H9 (cell line): Measurements from ENCODE around the gene GHRL. TPM values are rescaled to one million over a fixed set of nuclear protein-coding genes. Genes with fewer than 3 reads are reported as not detected.

ENCODE experiments used
- DNase-seq: peaks from one replicate; pipeline ENCODE4 v3.0.0-alpha.2; 2017
- H2AFZ ChIP-seq: one replicate; pipeline ENCODE4 v1.6.1; 2013; ENCODE audit warnings: mild to moderate bottlenecking, low read length, control low read depth, moderate library complexity
- H2AK5ac ChIP-seq: 2 replicates; pipeline ENCODE4 v1.6.1; 2013; ENCODE audit warnings: low read length, control low read depth, mixed read lengths; ENCODE audit not compliant: insufficient read length
- H2BK120ac ChIP-seq: one replicate; pipeline ENCODE4 v1.6.1; 2013; ENCODE audit warnings: low read depth, mild to moderate bottlenecking, low read length, control low read depth, inconsistent platforms; ENCODE audit not compliant: poor library complexity, severe bottlenecking
- H2BK12ac ChIP-seq: 2 replicates; pipeline ENCODE4 v1.6.1; 2013; ENCODE audit warnings: low read length, control low read depth, mixed read lengths, low read depth; ENCODE audit not compliant: insufficient read length
- H2BK15ac ChIP-seq: 2 replicates; pipeline ENCODE4 v1.6.1; 2013; ENCODE audit warnings: low read depth, low read length, control low read depth
- H2BK20ac ChIP-seq: one replicate; pipeline ENCODE4 v1.6.1; 2013; ENCODE audit warnings: low read depth, mild to moderate bottlenecking, low read length, control low read depth, inconsistent platforms; ENCODE audit not compliant: poor library complexity, severe bottlenecking
- H2BK5ac ChIP-seq: 2 replicates; pipeline ENCODE4 v1.6.1; 2013; ENCODE audit warnings: low read length, control low read depth, mixed read lengths; ENCODE audit not compliant: insufficient read length
- H3K14ac ChIP-seq: 2 replicates; pipeline ENCODE4 v1.6.1; 2013; ENCODE audit warnings: low read length, control low read depth; ENCODE audit not compliant: insufficient read depth
- H3K18ac ChIP-seq: 2 replicates; pipeline ENCODE4 v1.6.1; 2013; ENCODE audit warnings: low read depth, mild to moderate bottlenecking, mixed read lengths, low read length, control low read depth; ENCODE audit not compliant: insufficient read length
- H3K23ac ChIP-seq: 2 replicates; pipeline ENCODE4 v1.6.1; 2013; ENCODE audit warnings: low read length, control low read depth, mixed read lengths, low read depth; ENCODE audit not compliant: insufficient read length
- H3K23me2 ChIP-seq: 2 replicates; pipeline ENCODE4 v1.6.1; 2013; ENCODE audit warnings: low read depth, mild to moderate bottlenecking, mixed read lengths, low read length, control low read depth; ENCODE audit not compliant: insufficient read length, poor library complexity, severe bottlenecking
- H3K27ac ChIP-seq: 2 replicates; pipeline ENCODE4 v1.5.1; 2013; ENCODE audit warnings: low read length, control low read depth, mixed read lengths, low read depth; ENCODE audit not compliant: insufficient read length
- H3K27me3 ChIP-seq: 2 replicates; pipeline ENCODE4 v1.6.1; 2013; ENCODE audit warnings: low read length, control low read depth, inconsistent platforms; ENCODE audit not compliant: insufficient read depth
- H3K4ac ChIP-seq: 2 replicates; pipeline ENCODE4 v1.6.1; 2013; ENCODE audit warnings: low read depth, mild to moderate bottlenecking, control low read depth, inconsistent platforms, low read length, moderate library complexity
- H3K4me1 ChIP-seq: 2 replicates; pipeline ENCODE4 v1.6.1; 2013; ENCODE audit warnings: low read length, control low read depth, inconsistent platforms; ENCODE audit not compliant: insufficient read depth
- H3K4me2 ChIP-seq: 2 replicates; pipeline ENCODE4 v1.6.1; 2013; ENCODE audit warnings: low read length, control low read depth, mixed read lengths; ENCODE audit not compliant: insufficient read length, insufficient read depth
- H3K56ac ChIP-seq: 2 replicates; pipeline ENCODE4 v1.6.1; 2013; ENCODE audit warnings: low read depth, mild to moderate bottlenecking, mixed read lengths, low read length, control low read depth; ENCODE audit not compliant: insufficient read length
- H3K79me1 ChIP-seq: 2 replicates; pipeline ENCODE4 v1.6.1; 2013; ENCODE audit warnings: low read depth, mild to moderate bottlenecking, moderate library complexity, low read length, control low read depth, inconsistent platforms; ENCODE audit not compliant: insufficient read depth, poor library complexity, severe bottlenecking
- H3K79me2 ChIP-seq: 2 replicates; pipeline ENCODE4 v1.6.1; 2013; ENCODE audit warnings: low read length, control low read depth, inconsistent platforms; ENCODE audit not compliant: insufficient read depth
- H3K9ac ChIP-seq: 2 replicates; pipeline ENCODE4 v1.6.1; 2013; ENCODE audit warnings: low read length, control low read depth, mixed read lengths; ENCODE audit not compliant: insufficient read length; ENCODE audit errors: extremely low read depth
- H3K9me3 ChIP-seq: one replicate; pipeline ENCODE4 v1.6.1; 2013; ENCODE audit warnings: low read depth, low read length, inconsistent platforms; ENCODE audit not compliant: control insufficient read depth
- H3T11ph ChIP-seq: one replicate; pipeline ENCODE4 v1.6.1; 2013; ENCODE audit warnings: mild to moderate bottlenecking, low read length, control low read depth, inconsistent platforms
- H4K20me1 ChIP-seq: one replicate; pipeline ENCODE4 v1.6.1; 2013; ENCODE audit not compliant: control insufficient read depth, insufficient read length, insufficient read depth
- H4K5ac ChIP-seq: 2 replicates; pipeline ENCODE4 v1.6.1; 2013; ENCODE audit warnings: low read depth, mild to moderate bottlenecking, mixed read lengths, low read length, control low read depth; ENCODE audit not compliant: insufficient read length
- H4K8ac ChIP-seq: replicated peaks from 2 replicates; pipeline ENCODE4 v1.6.1; 2013; ENCODE audit warnings: low read length, control low read depth, mixed read lengths, low read depth; ENCODE audit not compliant: insufficient read length
- H4K91ac ChIP-seq: 2 replicates; pipeline ENCODE4 v1.6.1; 2013; ENCODE audit warnings: low read depth, mild to moderate bottlenecking, moderate library complexity, mixed read lengths, low read length, control low read depth; ENCODE audit not compliant: insufficient read length
- H3K27ac Mint-ChIP-seq, 3 experiments: 2 replicates in 2 of 3; 3 replicates in 1 of 3; pipeline ENCODE4 v1.8.0; 2020 to 2021; ENCODE audit warnings: mixed read lengths in 3 of 3, mild to moderate bottlenecking in 1 of 3, moderate library complexity in 1 of 3
- H3K27me3 Mint-ChIP-seq: 2 replicates; pipeline ENCODE4 v1.8.0; 2021; ENCODE audit warnings: low read depth, mild to moderate bottlenecking, moderate library complexity, mixed read lengths
- H3K36me3 Mint-ChIP-seq, 3 experiments: 2 replicates in 2 of 3; 3 replicates in 1 of 3; pipeline ENCODE4 v1.8.0; 2020 to 2021; ENCODE audit warnings: low read depth in 3 of 3, mixed read lengths in 3 of 3; ENCODE audit not compliant: insufficient read depth in 1 of 3
- H3K4me1 Mint-ChIP-seq, 2 experiments: 2 replicates each; pipeline ENCODE4 v1.8.0; 2020; ENCODE audit warnings: mixed read lengths in 2 of 2
- H3K4me3 Mint-ChIP-seq, 2 experiments: 2 replicates in 1 of 2; 3 replicates in 1 of 2; pipeline ENCODE4 v1.8.0; 2020 to 2021; ENCODE audit warnings: mild to moderate bottlenecking in 2 of 2, mixed read lengths in 2 of 2, moderate library complexity in 1 of 2
- H3K9me3 Mint-ChIP-seq, 2 experiments: 2 replicates in 1 of 2; 3 replicates in 1 of 2; pipeline ENCODE4 v1.8.0; 2020; ENCODE audit warnings: mild to moderate bottlenecking in 2 of 2, mixed read lengths in 2 of 2, moderate library complexity in 1 of 2
- WGBS: extraction: QIAGEN DNeasy Blood & Tissue Kit; methylation state at CpG from one replicate; pipeline ENCODE4 v1.1.7; 2013; ENCODE audit warnings: missing lambda C conversion rate, low lambda C conversion rate, mixed read lengths; ENCODE audit not compliant: insufficient read length; ENCODE audit errors: extremely low coverage; 5-methylcytosine and 5-hydroxymethylcytosine counted together
- total RNA-seq: library from RNA; stranded (reverse); gene quantifications from 2 replicates; pipeline ENCODE4 v1.2.1, GENCODE V29; 2021
- TF ChIP-seq, protein P1 (sequence below): fragments of 200-600 bp; sonication (generic); conservative IDR thresholded peaks from 3 replicates; pipeline ENCODE4 v1.8.0; 2021; ENCODE audit warnings: antibody characterized with exemption, mild to moderate bottlenecking

The GHRL gene
- total RNA-seq, 1 experiment from 2014 or later: 1.3 TPM

DNA sequence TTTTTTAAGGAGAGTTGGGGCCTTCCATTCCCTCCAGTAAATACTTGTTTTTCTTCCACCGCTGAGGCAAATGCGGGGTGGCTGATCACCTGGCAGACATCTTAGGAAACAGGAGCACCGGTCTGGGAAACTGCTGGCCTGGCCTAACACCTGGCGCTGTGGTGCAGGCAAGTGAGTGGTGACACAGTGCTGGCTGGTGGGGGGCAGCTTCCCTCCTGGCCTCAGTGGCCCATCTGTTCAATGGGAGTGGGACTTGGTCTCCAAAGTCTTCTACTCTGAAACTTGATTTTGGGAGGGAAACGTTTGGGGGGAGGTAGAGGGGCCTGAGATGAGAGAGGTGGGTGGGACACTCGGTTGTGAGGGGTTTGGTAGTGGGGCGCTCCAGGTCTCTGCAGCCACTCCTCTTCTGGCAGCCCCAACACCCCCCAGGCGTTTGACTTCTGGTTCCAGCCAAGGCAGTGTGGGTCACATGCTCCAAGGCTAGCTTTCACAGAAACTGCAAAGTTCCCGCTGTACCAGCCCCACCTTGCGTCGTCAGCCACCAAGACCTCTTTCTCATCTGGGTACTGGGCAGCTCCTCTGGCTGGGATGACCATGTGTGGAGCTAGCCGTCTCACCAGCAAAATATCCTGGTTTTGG, 4.7 kb downstream of the GHRL start:
- Histone ChIP-seq H3K4me2 (no peak overlapping the region), H2BK15ac (no peak overlapping the region), H2BK5ac (no peak overlapping the region), H3K27ac (no peak overlapping the region), H3K23me2 (no peaks in the 10 kb centered on the region), H3K23ac (no peak overlapping the region), H3K4ac (no peak overlapping the region), H2BK12ac (no peak overlapping the region), H3K27me3 (no peaks in the 10 kb centered on the region), H4K20me1 (no peaks in the 10 kb centered on the region), H4K5ac (no peak overlapping the region), H4K8ac (no peak overlapping the region), H2AFZ (no peak overlapping the region), H3K79me2 (no peaks in the 10 kb centered on the region), H2AK5ac (no peak overlapping the region), H2BK20ac (no peak overlapping the region), H3T11ph (no peak overlapping the region), H2BK120ac (no peak overlapping the region), H3K14ac (no peak overlapping the region), H3K9ac (no peak overlapping the region), H3K9me3 (no peaks in the 10 kb centered on the region), H3K79me1 (no peaks in the 10 kb centered on the region), H3K56ac (no peak overlapping the region), H3K4me1 (0 out of 2 replicates have a peak, but pooled peaks cover 1% of the 10 kb centered on the region), H3K18ac (no peak overlapping the region), H4K91ac (no peak overlapping the region)
- TF ChIP-seq, protein P1, sequence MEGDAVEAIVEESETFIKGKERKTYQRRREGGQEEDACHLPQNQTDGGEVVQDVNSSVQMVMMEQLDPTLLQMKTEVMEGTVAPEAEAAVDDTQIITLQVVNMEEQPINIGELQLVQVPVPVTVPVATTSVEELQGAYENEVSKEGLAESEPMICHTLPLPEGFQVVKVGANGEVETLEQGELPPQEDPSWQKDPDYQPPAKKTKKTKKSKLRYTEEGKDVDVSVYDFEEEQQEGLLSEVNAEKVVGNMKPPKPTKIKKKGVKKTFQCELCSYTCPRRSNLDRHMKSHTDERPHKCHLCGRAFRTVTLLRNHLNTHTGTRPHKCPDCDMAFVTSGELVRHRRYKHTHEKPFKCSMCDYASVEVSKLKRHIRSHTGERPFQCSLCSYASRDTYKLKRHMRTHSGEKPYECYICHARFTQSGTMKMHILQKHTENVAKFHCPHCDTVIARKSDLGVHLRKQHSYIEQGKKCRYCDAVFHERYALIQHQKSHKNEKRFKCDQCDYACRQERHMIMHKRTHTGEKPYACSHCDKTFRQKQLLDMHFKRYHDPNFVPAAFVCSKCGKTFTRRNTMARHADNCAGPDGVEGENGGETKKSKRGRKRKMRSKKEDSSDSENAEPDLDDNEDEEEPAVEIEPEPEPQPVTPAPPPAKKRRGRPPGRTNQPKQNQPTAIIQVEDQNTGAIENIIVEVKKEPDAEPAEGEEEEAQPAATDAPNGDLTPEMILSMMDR: no peak
- Mint-ChIP-seq H3K4me3 (no peak overlapping the region), H3K27ac (peak overlapping the region in 1 of 3 experiments; percentile 44; a peak in 1 of 7 replicates), H3K9me3 (no peaks in the 10 kb centered on the region), H3K36me3 (peaks cover 5 to 44% (median 16%) of the 10 kb centered on the region in 3 experiments; a peak in 6 of 7 replicates), H3K4me1 (peaks cover 19% of the 10 kb centered on the region in 2 experiments), H3K27me3 (no peaks in the 10 kb centered on the region)
- no CpG with 5 or more reads among the region's 12 CpGs for WGBS
- DNase-seq: no peak
